B cell (primary cell): ENCODE measurements around the gene WT1. TPM values are rescaled to one million over a fixed set of nuclear protein-coding genes. Genes with fewer than 3 reads are reported as not detected.

Experiments used
- ATAC-seq: fragments of 200-7000 bp; cut with Tn5 transposase; one replicate; pipeline ENCODE4 v1.10.0; 2021; ENCODE audit warnings: low read depth, mild to moderate bottlenecking, moderate number of reproducible peaks, moderate library complexity
- CTCF ChIA-PET: fragments of 350-600 bp; sonication (Branson Sonifier 250); formaldehyde crosslinking; loops from one replicate; lab custom pipeline; 2021; ENCODE audit warnings: antibody characterized with exemption, inconsistent platforms; lab: Charles Lee
- POLR2A ChIA-PET: fragments of 350-600 bp; sonication (Branson Sonifier 250); formaldehyde crosslinking; loops from one replicate; lab custom pipeline; 2021; ENCODE audit warnings: antibody characterized with exemption; lab: Charles Lee
- DNase-seq: peaks from one replicate; pipeline ENCODE4 v3.0.0; 2013
- H2AFZ ChIP-seq: 2 replicates; pipeline ENCODE4 v1.6.1; 2012; ENCODE audit warnings: mild to moderate bottlenecking, low read depth, low read length; ENCODE audit not compliant: insufficient read depth, poor library complexity, severe bottlenecking
- H3K27ac ChIP-seq, 2 donors: 1 replicate in 1 of 2; 2 replicates in 1 of 2; pipeline ENCODE4 v1.5.1; 2012 to 2013; ENCODE audit warnings: low read length in 2 of 2, mild to moderate bottlenecking in 2 of 2, moderate library complexity in 1 of 2
- H3K27me3 ChIP-seq, 4 experiments: fragments of 200-600 bp in 1 of 4; sonication (generic) in 1 of 4; replicated peaks in 1 of 4; 1 replicate in 2 of 4; 2 replicates in 2 of 4; pipeline versions ENCODE4 v1.6.1 to v1.7.0; 2013 to 2016; ENCODE audit warnings: low read length in 3 of 4, mild to moderate bottlenecking in 2 of 4, mixed read lengths in 1 of 4, moderate library complexity in 1 of 4; ENCODE audit not compliant: insufficient read depth in 4 of 4, control insufficient read depth in 3 of 4; ENCODE audit errors: control extremely low read depth in 1 of 4
- H3K36me3 ChIP-seq, 2 experiments: replicated peaks in 1 of 2; 1 replicate in 1 of 2; 2 replicates in 1 of 2; pipeline versions ENCODE4 v1.6.1 to v1.7.1; 2013; ENCODE audit warnings: low read length in 1 of 2; ENCODE audit not compliant: insufficient read depth in 2 of 2, control insufficient read depth in 1 of 2; ENCODE audit errors: control extremely low read depth in 1 of 2, extremely low read depth in 1 of 2
- H3K4me1 ChIP-seq, 2 donors: fragments of 200-600 bp in 1 of 2; sonication (generic) in 1 of 2; 1 replicate in 1 of 2; 2 replicates in 1 of 2; pipeline versions ENCODE4 v1.5.1 to v1.6.1; 2013 to 2017; ENCODE audit warnings: low read length in 2 of 2; ENCODE audit not compliant: control insufficient read depth in 2 of 2, insufficient read depth in 2 of 2
- H3K4me2 ChIP-seq: replicated peaks from 2 replicates; pipeline ENCODE3; 2012; ENCODE audit warnings: mild to moderate bottlenecking, low read depth, low read length; ENCODE audit not compliant: poor library complexity, severe bottlenecking
- H3K4me3 ChIP-seq, 5 experiments: fragments of 200-600 bp in 1 of 5; sonication (generic) in 1 of 5; 1 replicate in 3 of 5; 2 replicates in 2 of 5; pipeline versions ENCODE4 v1.5.1 to v1.7.0; 2011 to 2016; ENCODE audit warnings: low read length in 4 of 5, mild to moderate bottlenecking in 4 of 5, low read depth in 2 of 5, control low read depth in 1 of 5, moderate library complexity in 1 of 5; ENCODE audit not compliant: insufficient read depth in 1 of 5; ENCODE audit errors: control extremely low read depth in 1 of 5, extremely low read depth in 1 of 5
- H3K79me2 ChIP-seq: fragments of 200-600 bp; sonication (generic); one replicate; pipeline ENCODE4 v1.6.0; 2016; ENCODE audit warnings: low read length; ENCODE audit not compliant: control insufficient read depth, insufficient read depth
- H3K9ac ChIP-seq: fragments of 200-600 bp; sonication (generic); 2 replicates; pipeline ENCODE4 v1.6.1; 2017; ENCODE audit warnings: mild to moderate bottlenecking, low read length, moderate library complexity
- H3K9me3 ChIP-seq, 3 donors: one replicate each; pipeline versions ENCODE4 v1.6.1 to v1.7.1; 2013; ENCODE audit warnings: low read length in 2 of 3; ENCODE audit not compliant: control insufficient read depth in 2 of 3, insufficient read depth in 1 of 3; ENCODE audit errors: control extremely low read depth in 1 of 3
- H4K20me1 ChIP-seq: 2 replicates; pipeline ENCODE4 v1.6.0; 2012; ENCODE audit warnings: mild to moderate bottlenecking, low read length; ENCODE audit not compliant: insufficient read depth, control insufficient read depth, poor library complexity, severe bottlenecking
- H3K27ac Mint-ChIP-seq: one replicate; pipeline ENCODE4 v1.8.0; 2021; ENCODE audit warnings: mixed read lengths
- H3K27me3 Mint-ChIP-seq: one replicate; pipeline ENCODE4 v1.8.0; 2021; ENCODE audit warnings: mixed read lengths
- H3K4me1 Mint-ChIP-seq: one replicate; pipeline ENCODE4 v1.8.0; 2021; ENCODE audit warnings: mixed read lengths
- H3K4me3 Mint-ChIP-seq: one replicate; pipeline ENCODE4 v1.8.0; 2021; ENCODE audit warnings: mixed read lengths
- H3K9me3 Mint-ChIP-seq: one replicate; pipeline ENCODE4 v1.8.0; 2022; ENCODE audit warnings: mixed read lengths; ENCODE audit not compliant: insufficient read depth
- EZH2 ChIP-seq: IDR thresholded peaks from 2 replicates; pipeline ENCODE4 v1.6.1; 2012; ENCODE audit warnings: borderline replicate concordance, low read depth, mild to moderate bottlenecking, moderate library complexity, low read length; ENCODE audit not compliant: insufficient read depth, poor library complexity, severe bottlenecking
- WGBS: methylation state at CpG from one replicate; pipeline ENCODE4 v1.1.5; 2013; ENCODE audit warnings: missing lambda C conversion rate; ENCODE audit not compliant: insufficient coverage; 5-methylcytosine and 5-hydroxymethylcytosine counted together
- intact Hi-C: fragments of 100-400 bp; cut with micrococcal nuclease; formaldehyde crosslinking; loops from one replicate; pipeline ENCODE4 v1.10.0; 2022
- polyA plus RNA-seq: library from polyadenylated mRNA; depleted of rRNA; stranded (reverse); fragments of >200 nt; gene quantifications from 2 replicates; pipeline ENCODE4 v1.2.3, GENCODE V29; 2012
- total RNA-seq, 2 donors: library from RNA; stranded (reverse); fragments of 120-200 nt in 1 of 2; gene quantifications; 1 replicate in 1 of 2; 2 replicates in 1 of 2; pipeline versions ENCODE4 v1.2.3 to v1.2.4, GENCODE V29; 2013 to 2022
- TF ChIP-seq, protein P1 (sequence below): fragments of 200-600 bp; IDR thresholded peaks from one replicate; pipeline ENCODE4 v1.8.0; 2022; ENCODE audit warnings: antibody characterized with exemption, mild to moderate bottlenecking

Gene WT1
- total and polyA plus RNA-seq, 2 donors (not counting 1 experiment from before 2014, with no cell fraction given), result not detected

- Histone ChIP-seq H4K20me1 (no peaks in the 10 kb centered on the region), H3K27me3 (no peaks in the 10 kb centered on the region), H3K79me2 (no peaks in the 10 kb centered on the region), H3K4me2 (no peak overlapping the region), H3K9me3 (no peaks in the 10 kb centered on the region), H2AFZ (no peak overlapping the region), H3K36me3 (no peaks in the 10 kb centered on the region), H3K4me1 (no peaks in the 10 kb centered on the region), H3K4me3 (no peak overlapping the region), H3K9ac (no peak overlapping the region), H3K27ac (no peak overlapping the region)
- DNase-seq (no peak), ATAC-seq (no peak)
- Mint-ChIP-seq H3K27ac (no peak overlapping the region), H3K27me3 (peaks cover 13% of the 10 kb centered on the region), H3K4me1 (no peaks in the 10 kb centered on the region), H3K9me3 (no peaks in the 10 kb centered on the region), H3K4me3 (no peak overlapping the region)
- POLR2A ChIA-PET, result no interaction called here
- TF ChIP-seq EZH2, result no peak
- TF ChIP-seq, protein P1, sequence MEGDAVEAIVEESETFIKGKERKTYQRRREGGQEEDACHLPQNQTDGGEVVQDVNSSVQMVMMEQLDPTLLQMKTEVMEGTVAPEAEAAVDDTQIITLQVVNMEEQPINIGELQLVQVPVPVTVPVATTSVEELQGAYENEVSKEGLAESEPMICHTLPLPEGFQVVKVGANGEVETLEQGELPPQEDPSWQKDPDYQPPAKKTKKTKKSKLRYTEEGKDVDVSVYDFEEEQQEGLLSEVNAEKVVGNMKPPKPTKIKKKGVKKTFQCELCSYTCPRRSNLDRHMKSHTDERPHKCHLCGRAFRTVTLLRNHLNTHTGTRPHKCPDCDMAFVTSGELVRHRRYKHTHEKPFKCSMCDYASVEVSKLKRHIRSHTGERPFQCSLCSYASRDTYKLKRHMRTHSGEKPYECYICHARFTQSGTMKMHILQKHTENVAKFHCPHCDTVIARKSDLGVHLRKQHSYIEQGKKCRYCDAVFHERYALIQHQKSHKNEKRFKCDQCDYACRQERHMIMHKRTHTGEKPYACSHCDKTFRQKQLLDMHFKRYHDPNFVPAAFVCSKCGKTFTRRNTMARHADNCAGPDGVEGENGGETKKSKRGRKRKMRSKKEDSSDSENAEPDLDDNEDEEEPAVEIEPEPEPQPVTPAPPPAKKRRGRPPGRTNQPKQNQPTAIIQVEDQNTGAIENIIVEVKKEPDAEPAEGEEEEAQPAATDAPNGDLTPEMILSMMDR, result no peak
- intact Hi-C loops, result no loop called here
- WGBS, result 100% methylated on average over 1 of the region's 4 CpGs
- CTCF ChIA-PET, result no interaction called here
Measured at GRCh38 chr11:32451808-32452207, 16.5 kb upstream of the WT1 start.

- Histone ChIP-seq H3K4me2 (no peak overlapping the region), H3K4me1 (no peaks in the 10 kb centered on the region), H3K79me2 (no peaks in the 10 kb centered on the region), H3K4me3 (no peak overlapping the region), H3K9ac (no peak overlapping the region), H4K20me1 (no peaks in the 10 kb centered on the region), H2AFZ (no peak overlapping the region), H3K9me3 (no peaks in the 10 kb centered on the region), H3K27ac (no peak overlapping the region), H3K36me3 (no peaks in the 10 kb centered on the region), H3K27me3 (no peaks in the 10 kb centered on the region)
- 57% methylated on average over 1 of the region's 1 CpG for WGBS
- TF ChIP-seq, protein P1, result no peak
- TF ChIP-seq EZH2, result no peak
- CTCF ChIA-PET, result no interaction called here
- H3K9me3 Mint-ChIP-seq, result no peaks in the 10 kb centered on the region
- H3K4me3 Mint-ChIP-seq, result no peak overlapping the region
- H3K27me3 Mint-ChIP-seq, result peaks cover 20% of the 10 kb centered on the region
- no peaks in the 10 kb centered on the region for H3K4me1 Mint-ChIP-seq
- intact Hi-C loops, result no loop called here
- ATAC-seq (no peak), DNase-seq (no peak)
- POLR2A ChIA-PET, result no interaction called here
- no peak overlapping the region for H3K27ac Mint-ChIP-seq
Measured at GRCh38 chr11:32450372-32450771, 15.0 kb upstream of the WT1 start.
